ENCODE measurements around the gene TCP11L2.

Gene TCP11L2

DNA sequence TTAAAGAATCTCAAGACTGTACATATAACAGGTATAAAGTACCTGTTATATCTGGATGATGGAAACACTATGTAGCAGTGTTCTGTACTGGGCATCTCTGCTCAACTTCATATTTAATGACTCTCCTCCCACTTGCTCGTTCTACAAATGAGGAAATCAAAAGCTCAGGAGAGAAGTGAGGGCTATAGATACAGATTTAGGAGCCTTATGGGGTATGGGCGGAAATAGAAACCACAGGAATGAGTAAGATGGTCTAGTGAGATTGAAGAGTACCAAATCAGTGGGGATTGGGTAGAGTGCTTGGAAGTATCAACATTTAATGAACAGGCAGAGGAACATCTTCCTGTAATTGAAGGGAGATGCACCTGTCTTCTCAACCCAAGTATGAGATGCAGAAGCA is 31.2 kb downstream of the TCP11L2 start:
- no peaks in the 10 kb centered on the region for H3K27me3 ChIP-seq (replicated peaks; ENCODE audit: control insufficient read depth, insufficient read depth, low read length, poor library complexity, severe bottlenecking)
- peaks cover 59% of the 10 kb centered on the region for H3K36me3 ChIP-seq (ENCODE audit: control insufficient read depth, insufficient read depth, low read length)
- DNase-seq = no peak
- H3K4me3 ChIP-seq (ENCODE audit: insufficient read depth, low read depth, low read length, poor library complexity, severe bottlenecking) = no peak overlapping the region
- H3K4me1 ChIP-seq (ENCODE audit: control insufficient read depth, insufficient read depth, low read length, poor library complexity, severe bottlenecking) = no peaks in the 10 kb centered on the region
- H3K9me3 ChIP-seq (ENCODE audit: control insufficient read depth, low read length) = no peaks in the 10 kb centered on the region
- H3K27ac ChIP-seq (ENCODE audit: insufficient read depth, low read length, poor library complexity, severe bottlenecking) = no peak overlapping the region

DNA sequence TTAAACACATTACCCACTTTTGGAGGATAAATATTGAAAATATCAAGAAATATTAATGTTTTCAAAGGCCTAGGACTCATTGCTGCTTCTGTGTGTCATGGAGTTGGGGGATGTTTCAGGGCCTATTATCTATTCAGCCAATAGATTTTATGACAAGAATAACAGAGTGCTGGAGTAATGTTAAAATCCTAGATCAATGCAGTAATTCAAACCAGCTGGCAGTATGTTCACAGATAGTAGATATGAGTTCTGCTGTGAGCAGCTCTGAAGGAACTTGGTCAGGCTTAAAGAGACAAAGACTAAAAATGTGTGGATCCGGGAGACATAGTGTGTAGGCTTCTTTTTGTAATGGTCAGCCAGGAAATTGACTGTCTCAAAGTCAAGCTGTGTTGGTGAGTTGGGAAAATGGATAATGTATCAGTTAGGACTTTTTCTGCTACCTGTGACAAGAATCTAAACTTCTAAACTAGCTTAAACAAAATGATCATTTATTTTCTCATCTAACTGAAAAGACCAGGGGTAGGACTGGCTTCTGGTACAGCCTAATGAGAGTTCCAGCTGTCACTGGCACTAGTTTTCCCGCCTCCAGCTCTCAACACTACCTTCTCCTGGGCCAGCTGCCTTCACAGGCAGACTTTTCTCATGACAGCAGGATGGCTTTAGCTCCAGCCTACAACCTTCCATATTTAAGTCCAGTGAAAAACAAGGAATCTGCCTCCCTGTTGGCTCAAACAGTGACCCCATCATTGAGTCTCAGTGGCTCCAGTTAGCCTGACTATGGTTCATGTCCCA is 38.7 kb downstream of the TCP11L2 start:
- no peaks in the 10 kb centered on the region for H3K9me3 ChIP-seq (ENCODE audit: control insufficient read depth, low read length)
- H3K4me1 ChIP-seq (ENCODE audit: control insufficient read depth, insufficient read depth, low read length, poor library complexity, severe bottlenecking) = no peaks in the 10 kb centered on the region
- H3K4me3 ChIP-seq (ENCODE audit: insufficient read depth, low read depth, low read length, poor library complexity, severe bottlenecking) = no peak overlapping the region
- H3K27ac ChIP-seq (ENCODE audit: insufficient read depth, low read length, poor library complexity, severe bottlenecking) = no peak overlapping the region
- H3K27me3 ChIP-seq (replicated peaks; ENCODE audit: control insufficient read depth, insufficient read depth, low read length, poor library complexity, severe bottlenecking) = no peaks in the 10 kb centered on the region
- peaks cover 33% of the 10 kb centered on the region for H3K36me3 ChIP-seq (ENCODE audit: control insufficient read depth, insufficient read depth, low read length)
- no peak for DNase-seq

- Histone ChIP-seq H3K4me3 (ENCODE audit: insufficient read depth, low read depth, low read length, poor library complexity, severe bottlenecking) (no peak overlapping the region), H3K4me1 (ENCODE audit: control insufficient read depth, insufficient read depth, low read length, poor library complexity, severe bottlenecking) (no peaks in the 10 kb centered on the region), H3K36me3 (ENCODE audit: control insufficient read depth, insufficient read depth, low read length) (peaks cover 39% of the 10 kb centered on the region), H3K27me3 (replicated peaks; ENCODE audit: control insufficient read depth, insufficient read depth, low read length, poor library complexity, severe bottlenecking) (no peaks in the 10 kb centered on the region), H3K27ac (ENCODE audit: insufficient read depth, low read length, poor library complexity, severe bottlenecking) (no peak overlapping the region), H3K9me3 (ENCODE audit: control insufficient read depth, low read length) (no peaks in the 10 kb centered on the region)
- DNase-seq = no peak
These were observed 40.1 kb downstream of the TCP11L2 start for GRCh38 chr12:106342397-106343213.

DNA sequence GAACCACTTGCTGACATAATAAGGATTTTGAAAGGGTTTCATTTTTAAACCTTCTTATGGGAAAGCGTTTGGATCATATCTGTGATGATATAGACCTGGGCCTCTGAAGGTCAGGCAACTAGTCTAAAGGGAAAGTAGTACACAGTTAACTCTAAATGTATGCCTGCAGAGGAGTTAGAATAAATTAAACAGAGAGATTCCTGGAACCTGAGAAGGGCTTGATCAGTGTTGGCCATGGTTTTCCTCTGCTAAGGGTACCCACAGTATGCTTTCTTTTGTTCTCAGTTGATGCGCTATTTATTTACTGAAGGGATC is 40.6 kb downstream of the TCP11L2 start:
- H3K9me3 ChIP-seq (ENCODE audit: control insufficient read depth, low read length) = no peaks in the 10 kb centered on the region
- H3K4me3 ChIP-seq (ENCODE audit: insufficient read depth, low read depth, low read length, poor library complexity, severe bottlenecking) = no peak overlapping the region
- no peaks in the 10 kb centered on the region for H3K27me3 ChIP-seq (replicated peaks; ENCODE audit: control insufficient read depth, insufficient read depth, low read length, poor library complexity, severe bottlenecking)
- no peak overlapping the region for H3K27ac ChIP-seq (ENCODE audit: insufficient read depth, low read length, poor library complexity, severe bottlenecking)
- H3K36me3 ChIP-seq (ENCODE audit: control insufficient read depth, insufficient read depth, low read length) = peaks cover 41% of the 10 kb centered on the region
- DNase-seq = no peak
- no peaks in the 10 kb centered on the region for H3K4me1 ChIP-seq (ENCODE audit: control insufficient read depth, insufficient read depth, low read length, poor library complexity, severe bottlenecking)

DNA sequence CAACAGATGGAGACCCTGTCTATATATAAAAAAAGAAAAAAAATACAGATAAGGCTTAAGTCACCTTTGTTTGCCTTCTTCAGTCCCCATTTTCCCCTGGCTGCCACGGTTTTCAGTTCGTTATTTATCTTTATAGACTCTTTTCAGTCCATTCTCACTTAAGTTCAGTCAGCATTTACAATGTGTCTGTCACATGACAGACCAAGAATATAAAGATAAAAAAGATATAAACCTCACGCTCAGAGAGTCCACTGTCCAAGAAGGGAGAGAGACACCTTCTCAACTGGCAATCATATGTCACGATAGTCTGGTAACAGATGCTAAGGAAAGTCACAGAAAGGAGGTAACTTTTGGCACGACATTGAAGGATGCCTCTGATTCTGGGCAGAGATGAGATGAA is 41.6 kb downstream of the TCP11L2 start:
- Histone ChIP-seq H3K36me3 (ENCODE audit: control insufficient read depth, insufficient read depth, low read length) (peaks cover 42% of the 10 kb centered on the region), H3K9me3 (ENCODE audit: control insufficient read depth, low read length) (no peaks in the 10 kb centered on the region), H3K27me3 (replicated peaks; ENCODE audit: control insufficient read depth, insufficient read depth, low read length, poor library complexity, severe bottlenecking) (no peaks in the 10 kb centered on the region), H3K4me1 (ENCODE audit: control insufficient read depth, insufficient read depth, low read length, poor library complexity, severe bottlenecking) (no peaks in the 10 kb centered on the region), H3K27ac (ENCODE audit: insufficient read depth, low read length, poor library complexity, severe bottlenecking) (no peak overlapping the region), H3K4me3 (ENCODE audit: insufficient read depth, low read depth, low read length, poor library complexity, severe bottlenecking) (no peak overlapping the region)
- no peak for DNase-seq

DNA sequence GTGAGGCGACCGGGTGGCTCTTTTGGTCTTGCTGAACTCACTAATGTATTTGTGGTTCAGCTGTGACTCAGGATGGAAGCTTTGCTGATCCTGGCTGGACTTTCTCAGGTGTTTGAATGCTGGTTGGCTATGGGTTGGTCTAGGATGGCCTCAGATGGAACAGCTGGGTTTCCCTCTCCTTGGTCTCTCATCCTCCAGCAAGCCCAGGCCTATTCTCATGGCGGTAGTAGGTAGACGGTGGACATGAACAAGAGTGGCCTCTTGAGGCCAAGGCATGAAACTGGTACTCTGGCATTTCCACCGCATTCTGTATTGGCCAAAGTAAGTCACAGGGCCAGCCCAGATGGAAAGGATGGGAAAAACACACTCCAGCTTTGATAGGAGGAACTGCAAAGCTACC is 43.2 kb downstream of the TCP11L2 start:
- Histone ChIP-seq H3K27ac (ENCODE audit: insufficient read depth, low read length, poor library complexity, severe bottlenecking) (no peak overlapping the region), H3K9me3 (ENCODE audit: control insufficient read depth, low read length) (no peaks in the 10 kb centered on the region), H3K36me3 (ENCODE audit: control insufficient read depth, insufficient read depth, low read length) (peaks cover 42% of the 10 kb centered on the region), H3K4me1 (ENCODE audit: control insufficient read depth, insufficient read depth, low read length, poor library complexity, severe bottlenecking) (no peaks in the 10 kb centered on the region), H3K27me3 (replicated peaks; ENCODE audit: control insufficient read depth, insufficient read depth, low read length, poor library complexity, severe bottlenecking) (no peaks in the 10 kb centered on the region), H3K4me3 (ENCODE audit: insufficient read depth, low read depth, low read length, poor library complexity, severe bottlenecking) (no peak overlapping the region)
- no peak for DNase-seq

DNA sequence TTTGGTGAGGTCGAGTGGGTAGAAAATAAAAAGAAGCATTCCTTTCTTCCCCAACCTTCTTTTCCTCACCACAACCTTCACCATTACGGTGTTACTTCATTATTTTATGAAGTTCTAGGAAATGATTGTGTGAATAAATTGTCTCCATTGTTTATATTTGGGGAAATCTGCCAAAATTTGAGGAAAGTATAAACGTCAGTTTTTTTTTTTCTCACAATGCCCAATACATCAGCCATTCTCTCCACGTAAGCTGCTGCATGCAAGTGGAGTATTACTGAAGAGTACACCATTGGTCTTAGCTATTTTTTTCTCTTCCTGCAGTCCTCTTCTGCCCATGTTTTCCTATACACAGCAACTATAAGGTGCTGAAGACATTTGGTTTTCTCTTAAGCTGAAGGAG is 45.9 kb downstream of the TCP11L2 start:
- Histone ChIP-seq H3K27me3 (replicated peaks; ENCODE audit: control insufficient read depth, insufficient read depth, low read length, poor library complexity, severe bottlenecking) (no peaks in the 10 kb centered on the region), H3K4me3 (ENCODE audit: insufficient read depth, low read depth, low read length, poor library complexity, severe bottlenecking) (no peak overlapping the region), H3K27ac (ENCODE audit: insufficient read depth, low read length, poor library complexity, severe bottlenecking) (no peak overlapping the region), H3K4me1 (ENCODE audit: control insufficient read depth, insufficient read depth, low read length, poor library complexity, severe bottlenecking) (no peaks in the 10 kb centered on the region), H3K9me3 (ENCODE audit: control insufficient read depth, low read length) (no peaks in the 10 kb centered on the region), H3K36me3 (ENCODE audit: control insufficient read depth, insufficient read depth, low read length) (peaks cover 20% of the 10 kb centered on the region)
- DNase-seq = no peak

DNA sequence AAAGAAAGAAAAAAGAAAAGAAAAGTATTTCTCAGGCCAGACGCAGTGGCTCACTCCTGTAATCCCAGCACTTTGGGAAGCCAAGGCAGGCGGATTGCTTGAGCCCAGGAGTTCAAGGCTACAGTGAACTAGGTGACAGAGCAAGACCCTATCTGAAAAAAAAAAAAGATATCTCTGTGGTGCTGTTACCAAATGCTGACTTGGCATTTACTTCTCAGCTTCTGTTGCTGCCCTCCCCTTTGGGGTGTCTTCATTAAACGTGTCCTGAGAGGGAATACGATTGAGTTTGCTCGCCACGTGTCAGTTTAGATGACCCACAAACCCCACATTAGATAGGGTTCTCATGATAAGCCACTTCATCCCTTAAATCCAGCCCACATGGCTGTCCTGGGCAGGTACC is 50.6 kb downstream of the TCP11L2 start:
- H3K9me3 ChIP-seq (ENCODE audit: control insufficient read depth, low read length) = no peaks in the 10 kb centered on the region
- no peak for DNase-seq
- H3K27ac ChIP-seq (ENCODE audit: insufficient read depth, low read length, poor library complexity, severe bottlenecking) = no peak overlapping the region
- no peaks in the 10 kb centered on the region for H3K27me3 ChIP-seq (replicated peaks; ENCODE audit: control insufficient read depth, insufficient read depth, low read length, poor library complexity, severe bottlenecking)
- no peaks in the 10 kb centered on the region for H3K4me1 ChIP-seq (ENCODE audit: control insufficient read depth, insufficient read depth, low read length, poor library complexity, severe bottlenecking)
- peaks cover under 1% of the 10 kb centered on the region for H3K36me3 ChIP-seq (ENCODE audit: control insufficient read depth, insufficient read depth, low read length)
- no peak overlapping the region for H3K4me3 ChIP-seq (ENCODE audit: insufficient read depth, low read depth, low read length, poor library complexity, severe bottlenecking)

- peak; percentile 92 to 94 (median 93) for DNase-seq
- Histone ChIP-seq H3K36me3 (ENCODE audit: control insufficient read depth, insufficient read depth, low read length) (no peaks in the 10 kb centered on the region), H3K4me3 (ENCODE audit: insufficient read depth, low read depth, low read length, poor library complexity, severe bottlenecking) (peak within 1 kb of the TSS; percentile 84), H3K27me3 (replicated peaks; ENCODE audit: control insufficient read depth, insufficient read depth, low read length, poor library complexity, severe bottlenecking) (no peaks in the 10 kb centered on the region), H3K9me3 (ENCODE audit: control insufficient read depth, low read length) (no peaks in the 10 kb centered on the region), H3K27ac (ENCODE audit: insufficient read depth, low read length, poor library complexity, severe bottlenecking) (peak within 1 kb of the TSS; percentile 79), H3K4me1 (ENCODE audit: control insufficient read depth, insufficient read depth, low read length, poor library complexity, severe bottlenecking) (peaks cover 7% of the 10 kb centered on the region)
These were observed 55.2 kb downstream of the TCP11L2 start, which contains the start of gene POLR3B for GRCh38 chr12:106357549-106358395. TSS of gene POLR3B (plus strand) at chr12:106357748. CDS start at chr12:106357880, 132 bp downstream.

Measured in effector memory CD4-positive, alpha-beta T cell (primary cell).